HG02610 (cell line): ENCODE data around the gene SSU72.
"Not testable (repeated sequence)": the region's sequence is repeated elsewhere in the genome, so short reads cannot be mapped to it uniquely, and the experiment has no call there.

ENCODE experiments used
- ATAC-seq: cut with Tn5 transposase; IDR thresholded peaks from one replicate; pipeline ENCODE4 v1.9.1; 2021; ENCODE audit warnings: mild to moderate bottlenecking, moderate library complexity; ENCODE audit not compliant: unreplicated experiment

The SSU72 gene

GRCh38 chr1:1510912-1511532, 63.6 kb downstream of the SSU72 start:
- no peak for ATAC-seq

DNA sequence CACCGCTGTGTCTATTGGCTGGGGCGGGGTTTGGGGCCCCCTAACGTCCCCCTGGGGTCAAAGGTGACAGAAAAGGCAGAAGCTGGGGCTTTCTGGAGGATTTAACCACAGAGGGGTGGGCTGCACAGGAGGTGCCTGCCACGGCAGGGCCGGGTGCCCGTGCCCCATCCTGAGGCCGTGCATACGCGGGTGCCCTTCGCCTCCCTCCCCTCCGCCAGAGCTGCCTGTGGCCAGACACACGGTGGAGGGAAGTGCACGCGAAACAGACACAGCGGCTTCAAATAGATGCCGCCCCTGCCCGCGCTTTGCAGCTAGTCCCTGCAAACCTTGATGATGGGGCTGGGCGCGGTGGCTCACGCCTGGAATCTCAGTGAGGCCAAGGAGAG, 65.2 kb downstream of the SSU72 start:
- not testable (repeated sequence) for ATAC-seq

- not testable (repeated sequence) for ATAC-seq
These were observed 65.7 kb downstream of the SSU72 start for GRCh38 chr1:1508775-1509464.

- no peak for ATAC-seq
These were observed 67.4 kb downstream of the SSU72 start for GRCh38 chr1:1507305-1507704.

DNA sequence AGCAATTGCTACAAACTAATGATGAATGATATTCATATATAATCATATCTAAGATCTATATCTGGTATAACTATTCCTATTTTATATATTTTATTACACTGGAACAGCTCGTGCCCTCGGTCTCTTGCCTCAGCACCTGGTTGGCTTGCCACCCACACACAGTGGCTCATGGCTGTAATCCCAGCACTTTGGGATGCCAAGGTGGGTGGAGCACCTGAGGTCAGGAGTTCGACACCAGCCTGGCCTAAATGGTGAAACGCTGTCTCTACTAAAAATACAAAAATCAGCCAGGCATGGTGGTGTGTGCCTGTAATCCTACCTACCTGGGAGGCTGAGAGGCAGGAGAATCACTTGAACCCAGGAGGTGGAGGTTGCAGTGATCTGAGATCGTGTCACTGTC, 68.9 kb downstream of the SSU72 start:
- not testable (repeated sequence) for ATAC-seq

- not testable (repeated sequence) for ATAC-seq
These were observed 69.3 kb downstream of the SSU72 start for GRCh38 chr1:1505366-1505798.

- ATAC-seq: not testable (repeated sequence)
These were observed 69.8 kb downstream of the SSU72 start for GRCh38 chr1:1504777-1505365.

GRCh38 chr1:1495461-1495975, 79.1 kb downstream of the SSU72 start:
- ATAC-seq: not testable (repeated sequence)

DNA sequence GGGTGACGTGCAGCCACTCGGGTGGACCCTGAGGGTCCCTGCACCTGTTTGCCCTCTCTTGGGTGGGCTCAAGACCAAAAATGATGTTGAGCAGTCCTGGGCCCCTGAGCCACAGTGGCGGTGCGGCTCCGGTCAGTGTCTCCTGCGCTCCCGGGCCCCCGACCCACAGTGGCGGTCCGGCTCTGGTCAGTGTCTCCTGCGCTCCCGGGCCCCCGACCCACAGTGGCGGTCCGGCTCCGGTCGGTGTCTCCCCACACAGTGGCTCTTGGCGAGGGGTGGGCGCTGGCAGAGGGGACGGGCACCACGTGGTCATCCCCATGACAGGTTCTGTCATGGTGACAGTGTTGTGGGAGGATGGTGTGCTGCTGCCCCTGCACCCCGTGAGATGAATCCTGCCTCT, 80.4 kb downstream of the SSU72 start:
- not testable (repeated sequence) for ATAC-seq
